Activated naive CD4-positive, alpha-beta T cell treated with anti-CD3 and anti-CD28 coated beads for 36 hours (primary cell): ENCODE results near the gene TDRD10. TPM values are rescaled to one million over a fixed set of nuclear protein-coding genes. Genes with fewer than 3 reads are reported as not detected.
"Not testable (repeated sequence)": the region's sequence is repeated elsewhere in the genome, so short reads cannot be mapped to it uniquely, and the experiment has no call there.

Source experiments
- CTCF ChIA-PET: fragments of 350-600 bp; sonication (Branson Sonifier 250); formaldehyde crosslinking; loops from one replicate; lab custom pipeline; 2021; ENCODE audit warnings: antibody characterized with exemption; lab: Charles Lee
- DNase-seq: peaks from one replicate; pipeline ENCODE4 v3.0.0-alpha.2; 2020
- H3K27ac Mint-ChIP-seq: one replicate; pipeline ENCODE4 v1.8.0; 2021; ENCODE audit warnings: mild to moderate bottlenecking, mixed read lengths
- H3K27me3 Mint-ChIP-seq: one replicate; pipeline ENCODE4 v1.8.0; 2021; ENCODE audit warnings: low read depth, mixed read lengths
- H3K36me3 Mint-ChIP-seq: one replicate; pipeline ENCODE4 v1.8.0; 2021; ENCODE audit warnings: low read depth, mixed read lengths
- H3K4me1 Mint-ChIP-seq: one replicate; pipeline ENCODE4 v1.8.0; 2021; ENCODE audit warnings: low read depth, mixed read lengths
- H3K4me3 Mint-ChIP-seq: one replicate; pipeline ENCODE4 v1.8.0; 2021; ENCODE audit warnings: mild to moderate bottlenecking, moderate library complexity, mixed read lengths
- H3K9me3 Mint-ChIP-seq: one replicate; pipeline ENCODE4 v1.8.0; 2021; ENCODE audit warnings: mixed read lengths
- intact Hi-C: fragments of 100-400 bp; cut with micrococcal nuclease; formaldehyde crosslinking; loops from one replicate; pipeline ENCODE4 v1.15.1; 2023
- total RNA-seq, 2 experiments: library from RNA; stranded (reverse); gene quantifications; one replicate each; pipeline ENCODE4 v1.2.3, GENCODE V29; 2021

Gene TDRD10
- total RNA-seq, 2 experiments from 2014 or later, result not detected

GRCh38 chr1:154481053-154481452 is 21.0 kb upstream of the TDRD10 start:
- H3K36me3 Mint-ChIP-seq, result no peaks in the 10 kb centered on the region
- H3K27me3 Mint-ChIP-seq, result no peaks in the 10 kb centered on the region
- intact Hi-C loops, result loop anchor here (5.0 kb wide), 1 partner anchor 396 kb away; no protein-coding TSS in a partner anchor
- H3K9me3 Mint-ChIP-seq, result no peaks in the 10 kb centered on the region
- peaks cover 26% of the 10 kb centered on the region for H3K4me1 Mint-ChIP-seq
- DNase-seq, result no peak
- no peak overlapping the region for H3K4me3 Mint-ChIP-seq
- H3K27ac Mint-ChIP-seq, result no peak overlapping the region
- CTCF ChIA-PET, result interaction anchor here (1.2 to 5.4 kb wide), 9 partner anchors 9 to 368 kb away, joined by 3 to 89 read pairs (median 7); no protein-coding TSS in a partner anchor

GRCh38 chr1:154483941-154484803 is 17.8 kb upstream of the TDRD10 start:
- no peak overlapping the region for H3K4me3 Mint-ChIP-seq
- CTCF ChIA-PET, result interaction anchor here (0.7 to 1.3 kb wide), 2 partner anchors 62 to 63 kb away, joined by 3 to 4 read pairs; no protein-coding TSS in a partner anchor
- no peaks in the 10 kb centered on the region for H3K9me3 Mint-ChIP-seq
- H3K27me3 Mint-ChIP-seq, result no peaks in the 10 kb centered on the region
- peaks cover 4% of the 10 kb centered on the region for H3K4me1 Mint-ChIP-seq
- no peaks in the 10 kb centered on the region for H3K36me3 Mint-ChIP-seq
- H3K27ac Mint-ChIP-seq, result no peak overlapping the region
- DNase-seq, result no peak
- intact Hi-C loops, result loop anchor here (5.0 kb wide), 1 partner anchor 393 kb away; no protein-coding TSS in a partner anchor

- Mint-ChIP-seq H3K4me3 (no peak overlapping the region), H3K27me3 (no peaks in the 10 kb centered on the region), H3K9me3 (no peaks in the 10 kb centered on the region), H3K36me3 (no peaks in the 10 kb centered on the region), H3K27ac (no peak overlapping the region), H3K4me1 (peaks cover under 1% of the 10 kb centered on the region)
- intact Hi-C loops, result no loop called here
- DNase-seq, result no peak
- CTCF ChIA-PET, result interaction anchor here (0.7 to 1.3 kb wide), 2 partner anchors 61 to 62 kb away, joined by 3 to 4 read pairs; no protein-coding TSS in a partner anchor
Observed at GRCh38 chr1:154485106-154485505, 16.9 kb upstream of the TDRD10 start.

GRCh38 chr1:154485910-154486496 is 16.0 kb upstream of the TDRD10 start:
- Mint-ChIP-seq H3K9me3 (no peaks in the 10 kb centered on the region), H3K27ac (no peak overlapping the region), H3K4me3 (no peak overlapping the region), H3K27me3 (no peaks in the 10 kb centered on the region), H3K4me1 (no peaks in the 10 kb centered on the region), H3K36me3 (no peaks in the 10 kb centered on the region)
- DNase-seq, result no peak
- CTCF ChIA-PET, result interaction anchor here (0.6 to 1.3 kb wide), 2 partner anchors 38 to 91 kb away, joined by 3 read pairs; no protein-coding TSS in a partner anchor
- intact Hi-C loops, result no loop called here

GRCh38 chr1:154486756-154487155 is 15.3 kb upstream of the TDRD10 start:
- CTCF ChIA-PET, result interaction anchor here (1.3 kb wide), 1 partner anchor 38 kb away, joined by 3 read pairs; no protein-coding TSS in a partner anchor
- intact Hi-C loops, H3K4me3 Mint-ChIP-seq, H3K36me3 Mint-ChIP-seq, H3K27me3 Mint-ChIP-seq, H3K27ac Mint-ChIP-seq, H3K4me1 Mint-ChIP-seq, DNase-seq, H3K9me3 Mint-ChIP-seq: not testable (repeated sequence)

GRCh38 chr1:154488922-154489321 is 13.1 kb upstream of the TDRD10 start:
- no peaks in the 10 kb centered on the region for H3K36me3 Mint-ChIP-seq
- intact Hi-C loops, result no loop called here
- no peaks in the 10 kb centered on the region for H3K9me3 Mint-ChIP-seq
- H3K27me3 Mint-ChIP-seq, result peaks cover 4% of the 10 kb centered on the region
- no peak for DNase-seq
- no peak overlapping the region for H3K4me3 Mint-ChIP-seq
- peaks cover 16% of the 10 kb centered on the region for H3K4me1 Mint-ChIP-seq
- H3K27ac Mint-ChIP-seq, result no peak overlapping the region
- CTCF ChIA-PET, result interaction anchor here (0.7 to 2.1 kb wide), 3 partner anchors 8 to 58 kb away, joined by 3 to 8 read pairs (median 7); no protein-coding TSS in a partner anchor

GRCh38 chr1:154489695-154490274 is 12.2 kb upstream of the TDRD10 start:
- intact Hi-C loops, result loop anchor here (10.0 kb wide), 1 partner anchor 265 kb away; no protein-coding TSS in a partner anchor
- H3K36me3 Mint-ChIP-seq, result no peaks in the 10 kb centered on the region
- no peak overlapping the region for H3K4me3 Mint-ChIP-seq
- CTCF ChIA-PET, result interaction anchor here (0.6 to 2.1 kb wide), 3 partner anchors 9 to 74 kb away, joined by 3 to 8 read pairs (median 7); no protein-coding TSS in a partner anchor
- H3K27ac Mint-ChIP-seq, result no peak overlapping the region
- DNase-seq, result no peak
- H3K4me1 Mint-ChIP-seq, result peaks cover 16% of the 10 kb centered on the region
- no peaks in the 10 kb centered on the region for H3K9me3 Mint-ChIP-seq
- peaks cover 4% of the 10 kb centered on the region for H3K27me3 Mint-ChIP-seq

GRCh38 chr1:154490317-154490716 is 11.7 kb upstream of the TDRD10 start:
- Mint-ChIP-seq H3K4me3 (no peak overlapping the region), H3K27me3 (peaks cover 4% of the 10 kb centered on the region), H3K27ac (no peak overlapping the region), H3K9me3 (no peaks in the 10 kb centered on the region), H3K36me3 (no peaks in the 10 kb centered on the region), H3K4me1 (peaks cover 16% of the 10 kb centered on the region)
- intact Hi-C loops, result loop anchor here (10.0 kb wide), 1 partner anchor 264 kb away; no protein-coding TSS in a partner anchor
- CTCF ChIA-PET, result interaction anchor here (0.6 to 2.1 kb wide), 5 partner anchors 9 to 75 kb away, joined by 3 to 8 read pairs (median 5); no protein-coding TSS in a partner anchor
- DNase-seq, result no peak

- H3K4me1 Mint-ChIP-seq, result peaks cover 31% of the 10 kb centered on the region
Observed at GRCh38 chr1:154492115-154492514, 9.9 kb upstream of the TDRD10 start.

GRCh38 chr1:154493276-154493675 is 8.7 kb upstream of the TDRD10 start:
- intact Hi-C loops, result loop anchor here (10.0 kb wide), 1 partner anchor 262 kb away; no protein-coding TSS in a partner anchor
- Mint-ChIP-seq H3K4me3 (peak overlapping the region; percentile 17), H3K4me1 (peaks cover 38% of the 10 kb centered on the region), H3K36me3 (no peaks in the 10 kb centered on the region), H3K27ac (no peak overlapping the region), H3K9me3 (no peaks in the 10 kb centered on the region), H3K27me3 (peaks cover 4% of the 10 kb centered on the region)
- CTCF ChIA-PET, result interaction anchor here (1.5 kb wide), 1 partner anchor 54 kb away, joined by 6 read pairs; no protein-coding TSS in a partner anchor
- DNase-seq, result peak; percentile 35

More at GRCh38 chr1:154492115-154492514, 9.9 kb upstream of the TDRD10 start:
- no peaks in the 10 kb centered on the region for H3K9me3 Mint-ChIP-seq
- intact Hi-C loops, result loop anchor here (10.0 kb wide), 1 partner anchor 263 kb away; no protein-coding TSS in a partner anchor
- CTCF ChIA-PET, result interaction anchor here (0.6 to 1.5 kb wide), 3 partner anchors 12 to 55 kb away, joined by 4 to 6 read pairs (median 4); no protein-coding TSS in a partner anchor
- H3K27ac Mint-ChIP-seq, result no peak overlapping the region
- DNase-seq, result no peak
- no peak overlapping the region for H3K4me3 Mint-ChIP-seq
- H3K36me3 Mint-ChIP-seq, result no peaks in the 10 kb centered on the region
- peaks cover 4% of the 10 kb centered on the region for H3K27me3 Mint-ChIP-seq

- no peak overlapping the region for H3K27ac Mint-ChIP-seq
- H3K4me1 Mint-ChIP-seq, result peaks cover 51% of the 10 kb centered on the region
- H3K9me3 Mint-ChIP-seq, result no peaks in the 10 kb centered on the region
- CTCF ChIA-PET, result interaction anchor here (0.6 to 3.1 kb wide), 4 partner anchors 16 to 161 kb away, joined by 3 to 11 read pairs (median 4); no protein-coding TSS in a partner anchor
- DNase-seq, result no peak
- H3K27me3 Mint-ChIP-seq, result peaks cover 15% of the 10 kb centered on the region
- intact Hi-C loops, result loop anchor here (10.0 kb wide), 1 partner anchor 259 kb away; no protein-coding TSS in a partner anchor
- no peak overlapping the region for H3K4me3 Mint-ChIP-seq
- H3K36me3 Mint-ChIP-seq, result no peaks in the 10 kb centered on the region
Observed at GRCh38 chr1:154495496-154496273, 6.3 kb upstream of the TDRD10 start.
